ACC112 (cell line): ENCODE results near the gene UBASH3B.

ENCODE experiments used
- H2AFZ ChIP-seq: fragments of 200-600 bp; sonication (generic); one replicate; pipeline ENCODE4 v1.6.0; 2017; ENCODE audit warnings: antibody characterized with exemption, low read length; ENCODE audit not compliant: unreplicated experiment
- H3K27ac ChIP-seq: fragments of 200-600 bp; sonication (generic); 2 replicates; pipeline ENCODE4 v1.5.1; 2014; ENCODE audit warnings: low read depth, mild to moderate bottlenecking, antibody characterized with exemption, low read length, moderate library complexity
- H3K27me3 ChIP-seq: fragments of 200-600 bp; sonication (generic); 2 replicates; pipeline ENCODE4 v1.6.1; 2014; ENCODE audit warnings: mild to moderate bottlenecking, antibody characterized with exemption, low read length, moderate library complexity, mixed read lengths; ENCODE audit not compliant: insufficient read depth
- H3K36me3 ChIP-seq: fragments of 200-600 bp; sonication (generic); 2 replicates; pipeline ENCODE4 v1.6.1; 2016; ENCODE audit warnings: mild to moderate bottlenecking, antibody characterized with exemption, low read length, moderate library complexity, mixed read lengths; ENCODE audit not compliant: insufficient read depth
- H3K4me1 ChIP-seq: fragments of 200-600 bp; sonication (generic); one replicate; pipeline ENCODE4 v1.6.1; 2016; ENCODE audit warnings: low read length, mixed read lengths; ENCODE audit not compliant: insufficient read depth, unreplicated experiment, control insufficient read depth
- H3K4me3 ChIP-seq: fragments of 200-600 bp; sonication (generic); 2 replicates; pipeline ENCODE4 v1.5.1; 2014; ENCODE audit warnings: mild to moderate bottlenecking, low read depth, low read length
- H3K79me2 ChIP-seq: fragments of 200-600 bp; sonication (generic); one replicate; pipeline ENCODE4 v1.6.0; 2016; ENCODE audit warnings: low read length; ENCODE audit not compliant: control insufficient read depth, unreplicated experiment, insufficient read depth

The UBASH3B gene

GRCh38 chr11:122863704-122864326 lies 208.3 kb downstream of the UBASH3B start:
- peaks cover 2% of the 10 kb centered on the region for H3K4me1 ChIP-seq
- H3K27me3 ChIP-seq, result no peaks in the 10 kb centered on the region
- H3K36me3 ChIP-seq, result no peaks in the 10 kb centered on the region
- H3K79me2 ChIP-seq, result no peaks in the 10 kb centered on the region
- H2AFZ ChIP-seq, result peak overlapping the region; percentile 94
- peak overlapping the region; percentile 37; the same call in 1 of the 2 replicates for H3K4me3 ChIP-seq
- no peak overlapping the region for H3K27ac ChIP-seq
